Suprapubic skin (tissue), 3 donors: ENCODE data around the gene RBM39.

Experiments used
- POLR2AphosphoS5 ChIP-seq, 3 donors: sonication (generic); formaldehyde crosslinking; IDR thresholded peaks; one replicate each; pipeline ENCODE4 v1.6.1; 2017; ENCODE audit warnings: antibody characterized with exemption in 3 of 3
- TF ChIP-seq, protein P1 (sequence below), 2 donors: fragments of 200-600 bp in 1 of 2; fragments of 450-650 bp in 1 of 2; sonication (generic) in 1 of 2; IDR thresholded peaks; one replicate each; pipeline ENCODE4 v1.5.1; 2016 to 2019; ENCODE audit warnings: antibody characterized with exemption in 2 of 2, mild to moderate bottlenecking in 1 of 2, moderate library complexity in 1 of 2

DNA sequence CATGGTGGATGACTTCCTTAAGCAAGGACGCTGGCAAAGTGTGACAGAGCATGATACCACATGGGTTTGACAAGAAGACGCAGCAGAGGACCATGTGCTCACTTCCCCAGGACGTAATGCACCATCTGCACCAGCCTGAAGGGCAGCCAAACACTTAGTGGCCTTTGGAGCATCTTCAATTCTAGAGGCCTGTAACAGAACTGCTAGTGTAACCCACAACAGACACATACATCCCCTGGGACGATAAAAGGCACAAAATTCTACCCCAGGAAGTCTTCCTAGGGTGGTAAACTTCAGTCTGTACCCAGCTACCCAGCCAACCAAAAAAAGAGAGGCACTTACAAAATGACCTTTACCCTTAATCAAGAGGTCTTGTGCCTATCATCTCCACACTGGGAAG is 68.2 kb downstream of the RBM39 start:
- TF ChIP-seq, protein P1, sequence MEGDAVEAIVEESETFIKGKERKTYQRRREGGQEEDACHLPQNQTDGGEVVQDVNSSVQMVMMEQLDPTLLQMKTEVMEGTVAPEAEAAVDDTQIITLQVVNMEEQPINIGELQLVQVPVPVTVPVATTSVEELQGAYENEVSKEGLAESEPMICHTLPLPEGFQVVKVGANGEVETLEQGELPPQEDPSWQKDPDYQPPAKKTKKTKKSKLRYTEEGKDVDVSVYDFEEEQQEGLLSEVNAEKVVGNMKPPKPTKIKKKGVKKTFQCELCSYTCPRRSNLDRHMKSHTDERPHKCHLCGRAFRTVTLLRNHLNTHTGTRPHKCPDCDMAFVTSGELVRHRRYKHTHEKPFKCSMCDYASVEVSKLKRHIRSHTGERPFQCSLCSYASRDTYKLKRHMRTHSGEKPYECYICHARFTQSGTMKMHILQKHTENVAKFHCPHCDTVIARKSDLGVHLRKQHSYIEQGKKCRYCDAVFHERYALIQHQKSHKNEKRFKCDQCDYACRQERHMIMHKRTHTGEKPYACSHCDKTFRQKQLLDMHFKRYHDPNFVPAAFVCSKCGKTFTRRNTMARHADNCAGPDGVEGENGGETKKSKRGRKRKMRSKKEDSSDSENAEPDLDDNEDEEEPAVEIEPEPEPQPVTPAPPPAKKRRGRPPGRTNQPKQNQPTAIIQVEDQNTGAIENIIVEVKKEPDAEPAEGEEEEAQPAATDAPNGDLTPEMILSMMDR (IDR thresholded peaks at IDR 0.05) = no peak
- no peak for TF ChIP-seq POLR2AphosphoS5 (IDR thresholded peaks at IDR 0.05)
